Measurements from ENCODE around the gene UBE2D2. TPM values are rescaled to one million over a fixed set of nuclear protein-coding genes. Genes with fewer than 3 reads are reported as not detected.
A peak's percentile ranks its signal among the peaks of the same experiment; 100 is the strongest.

Gene UBE2D2
- total and polyA plus RNA-seq, 10 of the 15 experiments (the other 5 are each of a cell fraction or from before 2014, with no cell fraction given): 58.6 to 245 (median 128) TPM

DNA sequence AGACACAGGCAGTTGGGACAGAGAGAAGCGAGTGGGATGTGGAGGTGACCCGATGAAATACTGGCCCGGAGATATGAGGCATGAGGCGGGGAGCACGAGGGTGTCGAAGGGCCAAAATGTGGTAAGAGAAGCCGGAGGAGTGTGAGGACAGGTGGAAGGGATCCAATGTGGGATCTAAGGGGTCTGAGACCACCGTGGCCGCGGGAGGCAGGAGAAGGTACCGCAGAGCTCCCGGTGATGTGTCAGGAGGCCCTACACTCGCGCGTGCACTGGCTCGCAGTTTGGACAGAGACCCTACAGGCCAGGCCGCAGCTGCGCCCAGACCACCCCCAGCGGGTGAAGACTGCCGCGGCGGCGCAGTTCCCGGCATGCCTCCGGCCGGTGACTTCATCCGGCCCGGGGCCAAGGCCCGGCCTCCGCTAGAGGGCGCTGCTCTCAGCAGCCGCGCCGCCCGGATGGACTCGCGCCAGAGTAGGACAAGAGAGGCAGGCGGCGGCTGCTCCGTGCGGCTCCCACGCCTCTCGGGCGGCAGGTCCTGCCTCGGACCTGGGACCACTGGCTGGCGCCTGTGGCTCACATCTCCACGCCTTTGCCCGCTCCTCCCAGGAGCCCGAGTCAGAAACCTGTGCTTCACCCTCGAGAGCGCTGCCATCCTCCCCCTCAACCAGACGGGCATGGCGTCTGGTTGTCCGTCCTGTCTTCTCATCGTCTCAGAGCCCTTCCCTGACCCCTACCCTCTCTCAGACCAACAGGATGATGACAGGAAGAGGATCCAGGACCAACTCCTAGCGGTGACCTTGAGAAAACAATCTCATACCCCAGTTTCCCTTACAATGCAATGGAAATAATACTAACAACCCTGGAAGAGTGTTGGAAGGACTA is 43.2 kb upstream of the UBE2D2 start (continued):
- TF ChIP-seq, protein P1, sequence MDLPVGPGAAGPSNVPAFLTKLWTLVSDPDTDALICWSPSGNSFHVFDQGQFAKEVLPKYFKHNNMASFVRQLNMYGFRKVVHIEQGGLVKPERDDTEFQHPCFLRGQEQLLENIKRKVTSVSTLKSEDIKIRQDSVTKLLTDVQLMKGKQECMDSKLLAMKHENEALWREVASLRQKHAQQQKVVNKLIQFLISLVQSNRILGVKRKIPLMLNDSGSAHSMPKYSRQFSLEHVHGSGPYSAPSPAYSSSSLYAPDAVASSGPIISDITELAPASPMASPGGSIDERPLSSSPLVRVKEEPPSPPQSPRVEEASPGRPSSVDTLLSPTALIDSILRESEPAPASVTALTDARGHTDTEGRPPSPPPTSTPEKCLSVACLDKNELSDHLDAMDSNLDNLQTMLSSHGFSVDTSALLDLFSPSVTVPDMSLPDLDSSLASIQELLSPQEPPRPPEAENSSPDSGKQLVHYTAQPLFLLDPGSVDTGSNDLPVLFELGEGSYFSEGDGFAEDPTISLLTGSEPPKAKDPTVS (IDR thresholded peaks at IDR 0.05; ENCODE audit: low read depth, low read length): no peak
- TF ChIP-seq SPI1 (IDR thresholded peaks at IDR 0.05; ENCODE audit: borderline replicate concordance, insufficient read depth, low read depth, low read length): no peak
- TF ChIP-seq, protein P2, sequence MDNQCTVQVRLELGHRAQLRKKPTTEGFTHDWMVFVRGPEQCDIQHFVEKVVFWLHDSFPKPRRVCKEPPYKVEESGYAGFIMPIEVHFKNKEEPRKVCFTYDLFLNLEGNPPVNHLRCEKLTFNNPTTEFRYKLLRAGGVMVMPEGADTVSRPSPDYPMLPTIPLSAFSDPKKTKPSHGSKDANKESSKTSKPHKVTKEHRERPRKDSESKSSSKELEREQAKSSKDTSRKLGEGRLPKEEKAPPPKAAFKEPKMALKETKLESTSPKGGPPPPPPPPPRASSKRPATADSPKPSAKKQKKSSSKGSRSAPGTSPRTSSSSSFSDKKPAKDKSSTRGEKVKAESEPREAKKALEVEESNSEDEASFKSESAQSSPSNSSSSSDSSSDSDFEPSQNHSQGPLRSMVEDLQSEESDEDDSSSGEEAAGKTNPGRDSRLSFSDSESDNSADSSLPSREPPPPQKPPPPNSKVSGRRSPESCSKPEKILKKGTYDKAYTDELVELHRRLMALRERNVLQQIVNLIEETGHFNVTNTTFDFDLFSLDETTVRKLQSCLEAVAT (IDR thresholded peaks at IDR 0.05): peak; percentile 60
- TF ChIP-seq ZNF217 (IDR thresholded peaks at IDR 0.05): no peak
- TF ChIP-seq SIN3A (IDR thresholded peaks at IDR 0.05; ENCODE audit: low read depth, low read length): no peak
- no peak for TF ChIP-seq CREM (IDR thresholded peaks at IDR 0.05; ENCODE audit: low read depth)
- TF ChIP-seq GABPA (IDR thresholded peaks at IDR 0.05; ENCODE audit: low read depth): no peak
- TF ChIP-seq, protein P3, sequence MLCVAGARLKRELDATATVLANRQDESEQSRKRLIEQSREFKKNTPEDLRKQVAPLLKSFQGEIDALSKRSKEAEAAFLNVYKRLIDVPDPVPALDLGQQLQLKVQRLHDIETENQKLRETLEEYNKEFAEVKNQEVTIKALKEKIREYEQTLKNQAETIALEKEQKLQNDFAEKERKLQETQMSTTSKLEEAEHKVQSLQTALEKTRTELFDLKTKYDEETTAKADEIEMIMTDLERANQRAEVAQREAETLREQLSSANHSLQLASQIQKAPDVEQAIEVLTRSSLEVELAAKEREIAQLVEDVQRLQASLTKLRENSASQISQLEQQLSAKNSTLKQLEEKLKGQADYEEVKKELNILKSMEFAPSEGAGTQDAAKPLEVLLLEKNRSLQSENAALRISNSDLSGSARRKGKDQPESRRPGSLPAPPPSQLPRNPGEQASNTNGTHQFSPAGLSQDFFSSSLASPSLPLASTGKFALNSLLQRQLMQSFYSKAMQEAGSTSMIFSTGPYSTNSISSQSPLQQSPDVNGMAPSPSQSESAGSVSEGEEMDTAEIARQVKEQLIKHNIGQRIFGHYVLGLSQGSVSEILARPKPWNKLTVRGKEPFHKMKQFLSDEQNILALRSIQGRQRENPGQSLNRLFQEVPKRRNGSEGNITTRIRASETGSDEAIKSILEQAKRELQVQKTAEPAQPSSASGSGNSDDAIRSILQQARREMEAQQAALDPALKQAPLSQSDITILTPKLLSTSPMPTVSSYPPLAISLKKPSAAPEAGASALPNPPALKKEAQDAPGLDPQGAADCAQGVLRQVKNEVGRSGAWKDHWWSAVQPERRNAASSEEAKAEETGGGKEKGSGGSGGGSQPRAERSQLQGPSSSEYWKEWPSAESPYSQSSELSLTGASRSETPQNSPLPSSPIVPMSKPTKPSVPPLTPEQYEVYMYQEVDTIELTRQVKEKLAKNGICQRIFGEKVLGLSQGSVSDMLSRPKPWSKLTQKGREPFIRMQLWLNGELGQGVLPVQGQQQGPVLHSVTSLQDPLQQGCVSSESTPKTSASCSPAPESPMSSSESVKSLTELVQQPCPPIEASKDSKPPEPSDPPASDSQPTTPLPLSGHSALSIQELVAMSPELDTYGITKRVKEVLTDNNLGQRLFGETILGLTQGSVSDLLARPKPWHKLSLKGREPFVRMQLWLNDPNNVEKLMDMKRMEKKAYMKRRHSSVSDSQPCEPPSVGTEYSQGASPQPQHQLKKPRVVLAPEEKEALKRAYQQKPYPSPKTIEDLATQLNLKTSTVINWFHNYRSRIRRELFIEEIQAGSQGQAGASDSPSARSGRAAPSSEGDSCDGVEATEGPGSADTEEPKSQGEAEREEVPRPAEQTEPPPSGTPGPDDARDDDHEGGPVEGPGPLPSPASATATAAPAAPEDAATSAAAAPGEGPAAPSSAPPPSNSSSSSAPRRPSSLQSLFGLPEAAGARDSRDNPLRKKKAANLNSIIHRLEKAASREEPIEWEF (IDR thresholded peaks at IDR 0.05; ENCODE audit: insufficient replicate concordance, low read depth, low read length): no peak
- TF ChIP-seq EP300 (IDR thresholded peaks at IDR 0.05; ENCODE audit: borderline replicate concordance in 1 of 2, control insufficient read depth in 1 of 2, low read depth in 2 of 2, low read length in 2 of 2): no peak
- no peak for TF ChIP-seq RBBP5 (conservative IDR thresholded peaks at IDR 0.05)
- TF ChIP-seq ZNF207 (IDR thresholded peaks at IDR 0.05; ENCODE audit: borderline replicate concordance): peak; percentile 78; the same call in 1 of the 2 replicates
- TF ChIP-seq ETV6 (conservative IDR thresholded peaks at IDR 0.05 in 1 of 2, IDR thresholded peaks at IDR 0.05 in 1 of 2; ENCODE audit: borderline replicate concordance in 1 of 2, low read depth in 1 of 2): no peak
- peak; percentile 57 for TF ChIP-seq RUNX3 (IDR thresholded peaks at IDR 0.05; ENCODE audit: low read length)
- TF ChIP-seq PAX8 (IDR thresholded peaks at IDR 0.05): no peak
- no peak for TF ChIP-seq NRF1 (conservative IDR thresholded peaks at IDR 0.05; ENCODE audit: low read depth, low read length)
- TF ChIP-seq BMI1 (IDR thresholded peaks at IDR 0.05; ENCODE audit: borderline replicate concordance): no peak
- TF ChIP-seq EGR1 (IDR thresholded peaks at IDR 0.05; ENCODE audit: borderline replicate concordance in 1 of 2, low read depth in 2 of 2, low read length in 2 of 2): peak in 1 of 2 experiments; percentile 19; a peak in 1 of 3 replicates
